CD4-positive, alpha-beta T cell treated with Interferon alpha-2 for 1 hour (primary cell): Measurements from ENCODE around the gene AP4E1.
"Not testable (repeated sequence)": the region's sequence is repeated elsewhere in the genome, so short reads cannot be mapped to it uniquely, and the experiment has no call there.

Source experiments
- DNase-seq, 2 donors: peaks; one replicate each; pipeline ENCODE4 v3.0.0-alpha.2; 2020 to 2022

The AP4E1 gene

DNA sequence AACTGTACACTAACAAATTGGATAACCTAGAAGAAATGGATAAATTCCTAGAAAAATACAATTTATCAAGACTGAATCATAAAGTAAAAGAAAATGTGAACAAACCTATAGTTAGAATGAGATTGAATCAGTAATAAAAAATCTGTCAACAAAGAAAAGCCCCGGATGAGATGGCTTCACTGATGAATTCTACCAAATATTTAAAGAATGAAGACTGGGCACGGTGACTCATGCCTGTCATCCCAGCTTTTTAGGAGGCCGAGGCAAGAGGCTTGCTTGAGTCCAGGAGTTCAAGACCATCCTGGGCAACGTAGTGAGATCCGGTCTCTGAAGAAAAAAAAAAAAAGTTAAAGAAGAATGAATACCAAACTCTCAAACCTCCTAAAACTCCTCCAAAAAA is 17.7 kb upstream of the AP4E1 start:
- DNase-seq, result no peak

DNA sequence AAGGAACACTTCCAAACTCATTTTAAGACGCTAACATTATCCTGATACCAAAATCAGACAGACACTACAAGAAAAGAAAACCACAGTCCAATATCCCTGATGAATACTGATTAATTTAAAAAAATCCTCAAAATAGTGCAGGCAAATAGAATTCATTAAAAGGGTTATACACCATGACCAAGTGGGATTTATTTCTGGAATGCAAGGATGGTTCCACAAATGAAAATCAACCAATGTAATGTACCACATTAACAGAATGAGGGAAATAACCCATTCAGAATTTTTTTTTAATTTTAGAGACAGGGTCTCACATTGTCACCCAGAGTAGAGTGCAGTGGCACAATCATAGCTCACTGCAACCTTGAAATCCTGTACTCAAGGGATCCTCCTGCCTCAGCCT is 17.3 kb upstream of the AP4E1 start:
- DNase-seq, result no peak

DNA sequence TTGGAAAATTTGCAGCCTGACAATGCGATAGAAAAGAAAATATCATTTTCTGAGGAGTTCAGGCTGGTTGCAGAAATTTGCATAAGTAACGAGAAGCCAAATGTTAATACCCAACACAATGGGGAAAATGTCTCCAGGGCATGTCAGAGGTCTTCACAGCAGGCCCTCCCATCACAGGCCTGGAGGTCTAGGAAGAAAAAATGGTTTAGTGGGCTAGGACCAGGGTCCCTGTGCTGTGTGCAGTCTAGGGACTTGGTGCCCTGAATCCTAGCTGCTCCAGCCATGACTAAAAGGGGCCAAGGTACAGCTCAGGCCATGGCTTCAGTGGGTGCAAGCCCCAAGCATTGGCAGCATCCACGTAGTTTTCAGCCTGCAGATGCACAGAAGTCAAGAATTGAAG is 14.5 kb upstream of the AP4E1 start:
- no peak for DNase-seq

DNA sequence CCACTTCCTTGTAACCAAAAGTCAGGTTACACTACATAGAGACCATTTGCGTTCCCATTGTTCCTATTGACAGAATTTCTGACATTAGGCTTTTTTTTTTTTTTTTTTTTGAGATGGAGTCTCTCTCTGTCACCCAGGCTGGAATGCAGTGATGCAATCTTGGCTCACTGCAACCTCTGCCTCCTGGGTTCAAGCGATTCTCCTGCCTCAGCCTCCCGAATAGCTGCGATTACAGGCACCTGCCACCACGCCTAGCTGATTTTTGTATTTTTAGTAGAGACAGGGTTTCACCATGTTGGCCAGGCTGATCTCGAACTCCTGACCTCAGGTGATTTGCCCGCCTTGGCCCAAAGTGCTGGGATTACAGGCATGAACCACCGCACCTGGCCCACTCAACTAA is 7.1 kb upstream of the AP4E1 start:
- not testable (repeated sequence) for DNase-seq

DNA sequence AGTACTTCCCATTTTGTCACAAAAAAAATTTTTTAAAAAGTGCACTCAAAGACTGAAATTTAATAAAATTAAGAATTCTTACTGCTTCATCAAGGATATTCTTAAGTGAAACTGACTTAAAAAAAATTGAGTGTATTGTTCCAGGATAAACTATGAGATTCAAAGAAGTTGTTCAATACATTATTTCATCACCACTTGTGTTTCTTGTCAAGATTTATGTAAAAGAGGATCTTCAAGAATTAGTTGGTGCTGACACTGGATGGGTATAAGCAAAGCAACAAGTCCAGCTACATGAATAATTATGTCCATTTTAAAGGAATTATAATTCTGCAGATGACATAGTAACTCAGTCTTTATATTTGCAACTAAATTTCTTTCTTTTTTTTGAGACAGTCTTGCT is 4.3 kb upstream of the AP4E1 start:
- no peak for DNase-seq

DNA sequence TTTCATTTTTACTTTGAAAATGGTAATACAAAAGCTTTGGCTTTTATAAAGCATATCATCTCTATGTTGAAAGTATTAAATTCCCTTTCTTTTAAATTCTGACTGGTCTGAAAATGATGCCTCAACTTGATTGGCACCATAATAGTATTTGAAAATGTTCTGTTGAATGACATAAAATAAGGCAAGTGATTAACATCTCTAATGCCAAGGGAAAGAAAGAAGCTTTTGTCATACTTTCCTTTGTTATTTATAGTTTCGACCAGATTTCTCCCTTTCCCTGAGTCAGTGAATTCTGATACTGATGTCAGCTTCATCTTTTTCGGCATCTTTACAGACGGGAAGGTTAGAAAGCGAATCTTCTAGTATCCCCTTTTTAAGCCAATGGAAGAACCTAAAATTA is 3.4 kb upstream of the AP4E1 start:
- DNase-seq, result no peak

DNA sequence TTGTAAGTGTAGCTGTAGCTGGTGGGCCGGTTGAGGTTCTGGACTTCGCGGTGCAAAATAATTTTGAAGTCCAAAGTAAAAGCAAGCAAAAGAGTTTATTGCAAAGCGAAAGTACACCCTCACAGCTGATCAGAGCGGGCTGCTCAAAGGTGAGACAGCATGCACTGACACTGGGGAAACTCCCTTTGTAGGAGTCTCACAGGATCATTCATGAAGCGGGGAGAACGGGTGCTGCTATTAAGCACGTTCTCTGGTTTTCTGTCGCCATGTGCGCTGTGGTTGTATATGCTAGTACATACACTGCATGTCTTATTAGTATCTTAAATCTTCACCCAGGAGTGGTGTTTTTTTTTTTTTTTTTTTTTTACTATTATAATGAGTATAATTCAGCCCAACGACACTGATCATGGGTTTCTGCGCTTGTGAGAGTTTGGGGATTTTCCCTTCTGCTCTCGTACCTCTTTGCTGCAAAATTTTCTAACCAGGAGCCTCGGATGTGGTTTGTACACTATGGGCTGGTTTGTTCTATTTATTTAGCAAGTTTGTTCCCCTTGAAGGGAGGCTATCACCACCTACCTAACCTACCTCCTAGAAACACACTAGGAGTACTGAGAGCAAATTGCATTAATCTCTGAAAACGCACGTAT is 1.4 kb upstream of the AP4E1 start:
- peak; percentile 80 to 88 for DNase-seq

DNA sequence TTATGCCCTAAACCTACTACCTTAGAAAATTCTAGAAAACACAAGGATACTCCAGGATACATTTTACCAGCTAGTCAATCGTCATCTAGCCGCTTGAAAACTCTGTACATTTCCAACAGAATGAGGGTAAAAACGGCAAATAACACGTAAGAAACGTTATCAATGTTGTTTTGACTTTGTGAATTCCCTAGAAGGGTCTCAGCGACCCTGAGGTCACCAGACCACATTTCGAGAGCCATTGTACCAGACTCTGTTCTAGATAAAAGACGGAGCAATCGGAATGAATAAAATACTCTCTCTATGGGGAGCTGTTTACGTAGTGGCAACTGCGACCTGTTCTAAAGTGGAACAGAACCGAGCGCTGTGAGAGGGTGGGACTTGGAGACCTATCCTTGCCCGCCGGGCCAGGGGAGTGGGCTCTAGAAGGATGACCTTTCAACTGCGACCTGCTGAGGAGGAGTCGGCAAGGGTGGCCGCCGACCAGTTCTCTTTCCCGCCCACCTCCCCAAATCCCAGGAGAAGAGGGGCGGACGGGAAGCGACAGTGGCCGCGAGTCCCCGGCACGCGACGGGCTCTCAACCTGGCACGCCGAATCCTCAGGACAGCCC is 778 bp upstream of the AP4E1 start:
- DNase-seq, result peak; percentile 41 to 61

DNA sequence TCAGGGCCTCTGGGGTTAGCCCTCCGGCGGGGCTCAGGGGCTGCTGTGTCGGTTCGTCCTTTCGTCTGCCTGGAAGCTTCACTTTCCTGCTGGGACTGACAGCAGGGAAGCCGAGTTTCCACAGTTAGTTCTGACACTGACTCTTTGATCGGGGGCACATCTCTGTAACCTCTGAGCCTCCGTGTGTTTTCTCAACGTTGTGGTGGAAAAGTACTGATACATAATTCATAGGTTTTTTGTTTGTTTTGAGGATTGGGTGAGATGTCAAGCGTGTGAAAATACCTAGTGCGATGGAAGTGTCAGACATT is 481 bp downstream of the AP4E1 start:
- no peak for DNase-seq

DNA sequence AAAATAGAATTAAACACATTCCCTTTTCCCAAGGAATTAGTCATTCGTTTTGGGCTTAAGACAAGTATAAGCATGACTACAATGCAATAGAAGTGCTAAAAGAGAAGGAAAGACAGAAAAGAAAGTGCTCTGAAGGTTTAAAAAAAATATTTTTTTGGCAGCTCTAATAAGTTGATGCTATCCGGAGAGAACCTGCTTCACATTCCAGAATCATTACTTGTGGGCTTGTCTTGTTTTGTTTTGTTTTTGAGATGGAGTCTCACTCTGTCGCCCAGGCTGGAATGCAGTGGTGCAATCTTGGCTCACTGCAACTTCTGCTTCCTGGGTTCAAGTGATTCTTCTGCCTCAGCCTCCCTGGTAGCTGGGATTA is 1.9 kb downstream of the AP4E1 start:
- DNase-seq, result not testable (repeated sequence)

DNA sequence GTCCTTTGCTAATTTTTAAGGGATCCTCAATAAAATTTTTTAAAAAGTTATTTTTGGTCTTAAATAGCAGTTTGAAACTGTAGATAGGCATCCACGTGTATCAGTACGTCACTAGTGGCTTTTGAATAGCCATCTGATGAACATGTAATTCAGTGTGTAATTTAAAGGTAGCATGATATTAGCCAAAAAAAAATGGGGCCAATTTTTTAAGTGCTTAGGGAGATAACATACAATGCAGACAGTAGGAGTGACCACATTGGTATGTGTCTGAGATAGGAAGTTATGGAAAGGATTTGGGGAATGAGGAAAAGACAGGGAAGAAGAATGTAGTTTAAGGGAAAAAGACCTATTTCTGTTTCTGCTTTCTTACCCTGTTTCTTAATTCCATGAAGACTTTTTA is 2.5 kb downstream of the AP4E1 start:
- no peak for DNase-seq

DNA sequence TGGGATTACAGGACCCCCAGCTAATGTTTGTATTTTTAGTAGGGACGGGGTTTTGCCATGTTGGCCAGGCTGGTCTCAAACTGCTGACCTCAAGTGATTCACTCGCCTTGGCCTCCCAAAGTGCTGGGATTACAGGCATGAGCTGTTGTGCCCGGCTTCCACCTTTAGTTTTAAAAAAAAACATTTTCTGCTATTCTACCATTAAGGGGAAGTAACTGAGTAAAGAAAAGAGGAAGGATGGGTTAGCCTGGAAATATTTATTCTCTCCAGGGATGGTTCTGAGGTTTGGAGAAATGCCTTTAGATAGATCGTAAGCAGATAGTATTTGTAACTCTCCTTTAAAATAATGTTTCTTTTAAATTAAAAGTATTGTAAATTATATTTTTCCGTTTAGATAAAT is 3.1 kb downstream of the AP4E1 start:
- no peak for DNase-seq

DNA sequence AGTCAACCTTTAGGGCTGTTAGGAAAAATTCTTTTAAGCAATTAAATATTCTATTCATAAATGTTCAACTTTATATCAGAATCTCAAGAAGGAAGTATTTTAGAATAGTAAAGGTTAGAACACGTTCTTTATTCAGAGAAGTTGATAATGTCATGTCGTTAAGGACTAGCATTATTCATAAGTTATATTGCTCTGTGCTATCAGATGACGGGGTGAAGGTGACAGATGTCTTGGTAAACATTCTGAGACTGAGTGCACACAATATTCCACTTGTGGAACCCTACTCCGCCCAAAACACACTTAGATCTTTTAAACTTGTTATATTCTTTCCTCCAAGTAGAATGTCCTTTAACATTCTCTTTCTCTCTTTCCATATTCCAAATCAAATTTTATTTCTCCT is 7.9 kb downstream of the AP4E1 start:
- no peak for DNase-seq

DNA sequence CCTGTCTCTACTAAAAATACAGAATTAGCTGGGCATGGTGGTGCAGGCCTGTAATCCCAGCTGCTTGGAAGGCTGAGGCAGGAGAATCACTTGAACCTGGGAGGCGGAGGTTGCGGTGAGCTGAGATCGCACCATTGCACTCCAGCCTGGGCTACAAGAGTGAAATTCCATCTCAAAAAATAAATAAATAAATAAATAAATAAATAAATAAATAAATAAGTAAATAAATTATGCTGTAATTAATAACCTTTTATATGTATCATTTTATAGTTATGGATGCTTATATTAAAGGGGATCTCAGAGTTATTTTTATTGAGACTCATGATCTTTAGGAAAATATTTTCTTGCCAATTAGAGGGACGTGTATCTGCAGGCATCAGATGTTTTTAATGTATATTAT is 10.9 kb downstream of the AP4E1 start:
- DNase-seq, result not testable (repeated sequence)

DNA sequence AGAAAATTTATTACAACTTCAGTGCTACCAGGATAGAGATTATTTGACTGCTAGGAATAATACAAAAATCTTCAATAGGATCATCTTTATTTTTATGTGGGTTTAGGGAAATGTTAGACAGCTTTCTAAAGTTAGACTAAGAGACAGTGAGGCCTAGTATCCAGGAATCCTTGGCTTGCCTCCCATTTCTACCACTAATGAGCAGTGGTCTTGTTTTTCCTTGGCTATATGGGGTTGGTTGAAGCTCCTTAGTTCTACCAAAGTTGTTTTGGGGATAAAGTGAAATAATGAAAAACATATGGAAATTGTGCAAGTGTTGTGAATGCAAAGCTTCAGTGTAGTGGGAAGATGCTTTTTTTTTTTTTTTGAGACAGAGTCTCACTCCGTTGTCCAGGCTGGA is 16.8 kb downstream of the AP4E1 start:
- DNase-seq, result no peak

DNA sequence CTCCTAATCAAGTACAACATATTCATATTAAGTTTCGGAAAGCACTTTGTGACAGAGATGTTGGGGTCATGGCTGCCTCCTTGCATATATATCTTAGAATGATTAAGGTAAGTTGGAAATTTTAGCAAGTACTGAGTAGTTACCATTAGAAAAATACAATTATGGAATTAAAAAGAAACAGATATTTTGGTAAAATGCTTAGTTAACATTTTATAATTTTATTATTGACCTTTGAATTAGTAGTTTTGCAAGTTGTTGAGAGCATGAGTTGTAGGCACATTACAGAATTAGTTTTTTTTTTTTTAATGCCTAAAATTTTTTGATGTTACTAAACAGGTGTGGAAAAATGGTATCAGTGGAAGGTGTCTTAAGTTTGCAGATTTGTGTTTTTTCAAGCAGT is 20.6 kb downstream of the AP4E1 start:
- no peak for DNase-seq

DNA sequence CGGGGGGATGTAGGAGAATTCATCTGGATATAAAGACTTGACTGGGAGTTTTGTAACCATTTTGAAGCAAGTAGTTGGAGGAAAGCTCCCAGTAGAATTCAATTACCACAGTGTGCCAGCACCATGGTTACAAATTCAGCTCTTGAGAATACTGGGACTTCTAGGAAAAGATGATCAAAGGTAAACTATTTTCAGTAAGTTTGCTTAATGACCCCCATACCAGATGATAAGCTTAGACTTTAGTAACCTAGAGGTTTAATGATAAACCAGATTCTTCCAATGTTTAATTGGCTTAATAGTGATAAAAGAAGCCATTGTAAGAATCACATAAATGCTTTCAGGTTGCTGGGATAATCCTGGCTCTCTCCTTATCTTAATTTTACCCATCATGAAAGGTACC is 22.3 kb downstream of the AP4E1 start:
- DNase-seq, result no peak

DNA sequence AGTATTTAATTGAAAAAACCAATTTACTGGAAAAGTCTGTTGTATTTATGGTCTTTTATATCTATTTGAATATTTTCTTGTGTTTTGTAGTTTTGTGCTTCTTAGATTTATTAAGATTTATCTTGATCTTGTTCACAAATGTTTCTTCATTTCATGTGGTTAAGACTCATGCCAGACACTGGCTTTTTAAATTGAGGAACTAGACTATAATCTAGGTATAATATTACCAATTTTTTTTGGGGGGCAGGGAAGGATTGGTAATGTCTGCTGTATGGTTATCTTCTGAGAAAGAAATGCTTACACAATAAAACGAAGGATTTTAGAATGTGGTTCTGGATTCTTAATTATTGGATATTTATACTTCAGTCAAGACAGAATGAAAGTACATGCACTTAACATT is 24.9 kb downstream of the AP4E1 start:
- DNase-seq, result no peak

DNA sequence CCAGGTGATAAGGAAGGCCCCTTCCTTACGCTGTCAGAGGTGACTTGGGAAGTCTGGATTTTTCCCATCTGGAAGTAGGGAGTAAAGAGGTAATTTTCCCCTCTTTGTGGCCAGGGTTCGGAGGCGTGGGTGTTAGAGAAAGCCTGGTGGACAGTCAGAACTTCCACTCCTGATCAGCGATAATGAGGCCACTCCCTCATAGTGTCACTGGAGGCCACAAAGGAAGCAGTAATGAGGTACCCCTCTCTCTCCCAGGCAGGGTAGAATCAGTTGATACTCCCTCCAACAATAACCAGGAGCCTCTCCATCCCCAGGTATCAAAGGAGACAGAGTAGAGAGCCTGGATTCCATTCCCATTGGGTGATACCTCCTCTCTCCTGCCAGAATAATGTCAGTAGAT is 30.0 kb downstream of the AP4E1 start:
- DNase-seq, result no peak

DNA sequence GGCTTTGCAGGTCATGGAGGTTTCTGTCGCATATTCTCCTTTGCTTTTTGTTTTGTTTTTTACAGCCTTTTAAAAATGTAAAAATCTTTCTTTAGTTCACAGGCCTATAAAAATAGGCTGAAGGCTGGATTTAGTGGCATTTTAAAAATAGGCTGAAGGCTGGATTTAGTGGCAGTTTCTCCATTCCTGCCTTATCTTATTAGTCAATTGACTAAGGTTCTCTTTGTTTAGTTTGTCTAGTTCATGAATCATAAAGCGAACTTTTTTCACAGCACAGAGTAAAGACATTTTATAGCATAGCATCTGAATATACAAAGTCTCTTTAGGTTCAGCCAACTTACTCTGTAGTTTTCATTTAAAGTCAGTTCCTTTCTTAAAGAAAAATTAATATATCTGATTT is 31.4 kb downstream of the AP4E1 start:
- DNase-seq, result no peak

DNA sequence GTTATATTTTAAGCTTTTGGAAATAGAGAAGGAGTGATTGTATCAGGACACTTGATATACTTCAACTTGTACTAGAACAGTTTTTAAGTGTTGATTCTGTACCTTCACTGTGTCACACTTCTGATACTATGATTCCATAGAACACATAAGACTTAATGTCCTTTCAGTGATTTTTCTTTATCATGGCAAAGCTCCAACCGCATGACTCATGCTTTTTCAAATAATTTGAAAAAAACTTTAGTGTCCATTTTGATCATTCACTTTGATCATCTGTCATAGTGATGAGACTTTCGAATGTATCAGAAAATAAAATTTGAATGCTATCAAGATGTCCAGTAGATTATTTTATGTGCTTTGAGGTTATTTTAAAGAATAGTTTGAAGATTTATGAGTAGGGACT is 32.0 kb downstream of the AP4E1 start:
- DNase-seq, result no peak

DNA sequence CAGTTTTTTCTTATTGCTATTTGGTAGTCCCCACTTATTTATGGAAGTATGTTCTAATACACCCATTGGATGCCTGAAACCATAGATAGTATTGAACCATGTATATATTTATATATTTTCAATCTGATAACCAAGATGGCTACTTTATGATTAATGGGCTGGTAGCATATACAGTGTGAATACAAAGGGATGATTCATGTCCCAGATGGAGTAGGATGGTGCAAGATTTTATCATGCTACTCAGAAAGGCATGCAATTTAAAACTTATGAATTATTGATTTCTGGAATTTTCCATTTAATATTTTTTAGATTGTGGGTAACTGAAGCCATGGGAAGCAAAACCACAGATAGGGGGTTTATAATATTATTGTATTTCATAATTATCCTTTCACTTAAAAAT is 35.2 kb downstream of the AP4E1 start:
- no peak for DNase-seq

DNA sequence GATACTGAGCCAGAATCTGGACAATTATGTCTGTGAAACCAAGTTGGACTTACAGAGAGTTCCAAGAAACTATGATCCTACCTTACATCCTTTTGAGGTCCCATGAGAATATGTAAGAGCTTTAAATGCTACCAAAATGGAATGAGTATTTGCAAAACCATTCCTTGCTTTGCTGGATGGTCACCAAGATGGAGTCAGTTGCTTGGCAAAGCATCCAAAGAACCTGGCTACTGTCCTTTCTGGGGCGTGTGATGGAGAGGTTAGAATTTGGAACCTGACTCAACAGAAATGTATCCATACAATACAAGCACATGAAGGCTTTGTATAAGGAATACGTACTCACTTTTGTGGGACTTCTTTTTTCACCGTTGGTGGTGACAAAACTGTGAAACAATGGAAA is 36.2 kb downstream of the AP4E1 start:
- no peak for DNase-seq

DNA sequence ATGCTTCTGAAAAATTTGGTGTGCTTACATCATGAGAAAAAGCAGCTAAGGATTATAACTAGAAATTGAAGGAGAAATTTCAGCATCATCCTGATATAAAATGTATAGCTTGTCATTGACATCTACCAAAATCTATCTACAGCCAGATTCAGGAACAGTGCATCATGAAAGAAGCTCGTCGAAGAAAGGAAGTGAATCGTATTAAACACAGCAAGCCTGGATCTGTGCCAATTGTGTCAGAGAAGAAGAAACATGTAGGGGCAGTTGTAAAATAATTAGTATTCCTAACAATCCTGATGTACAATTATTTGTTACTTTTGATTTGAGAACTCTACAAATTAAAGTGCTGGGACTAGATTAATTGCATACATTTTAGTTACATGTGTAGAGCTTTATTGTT is 37.2 kb downstream of the AP4E1 start:
- no peak for DNase-seq

DNA sequence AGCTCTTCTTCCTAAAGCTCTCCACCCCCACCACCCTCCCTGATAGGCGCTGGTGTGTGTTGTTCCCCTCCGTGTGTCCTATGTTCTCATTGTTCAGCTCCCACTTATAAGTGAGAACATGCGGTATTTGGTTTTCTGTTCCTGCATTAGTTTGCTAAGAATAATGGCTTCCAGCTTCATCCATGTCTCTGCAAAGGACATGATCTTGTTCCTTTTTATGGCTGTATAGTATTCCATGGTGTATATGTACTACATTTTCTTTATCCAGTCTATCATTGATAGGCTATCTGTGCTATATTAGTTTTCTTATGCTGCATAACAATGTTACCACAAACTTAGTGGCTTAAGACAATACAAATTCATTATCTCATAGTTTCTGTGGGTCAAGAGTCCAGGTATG is 42.3 kb downstream of the AP4E1 start:
- DNase-seq, result not testable (repeated sequence)

DNA sequence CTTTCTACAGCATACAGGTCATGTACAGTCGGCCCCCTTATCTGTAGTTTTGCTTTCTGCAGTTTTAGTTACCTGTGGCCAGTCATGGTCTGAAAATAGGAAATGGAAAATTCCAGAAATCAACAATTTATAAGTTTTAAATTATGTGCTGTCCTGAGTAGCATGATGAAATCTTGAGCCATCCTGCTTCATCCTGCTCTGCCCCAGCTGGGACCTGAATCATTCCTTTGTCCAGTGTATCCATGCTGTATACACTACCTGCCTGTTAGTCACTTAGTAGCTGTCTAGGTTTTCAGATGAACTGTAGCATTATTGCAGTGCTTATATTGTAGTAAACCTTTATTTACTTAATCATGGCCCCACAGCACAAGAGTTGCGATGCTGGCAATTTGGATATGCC is 44.8 kb downstream of the AP4E1 start:
- DNase-seq, result no peak
